Thyroid gland (tissue), 4 donors: ENCODE data around the gene TMEM69. TPM values are rescaled to one million over a fixed set of nuclear protein-coding genes. Genes with fewer than 3 reads are reported as not detected.
A peak's percentile ranks its signal among the peaks of the same experiment; 100 is the strongest.

ENCODE experiments used
- DNase-seq, 2 donors: peaks; one replicate each; pipeline ENCODE4 v3.0.0-alpha.2; 2019
- H3K27ac ChIP-seq, 3 donors: fragments of 200-600 bp; sonication (generic); 1 replicate in 2 of 3; 2 replicates in 1 of 3; pipeline ENCODE4 v1.5.1; 2016 to 2019; ENCODE audit warnings: mild to moderate bottlenecking in 1 of 3, moderate library complexity in 1 of 3
- H3K27me3 ChIP-seq: fragments of 200-600 bp; sonication (generic); one replicate; pipeline ENCODE4 v1.5.1; 2019
- H3K36me3 ChIP-seq, 2 donors: fragments of 200-600 bp; sonication (generic); one replicate each; pipeline ENCODE4 v1.5.1; 2016 to 2019
- H3K4me1 ChIP-seq, 2 donors: fragments of 200-600 bp; sonication (generic); one replicate each; pipeline ENCODE4 v1.5.1; 2017 to 2019
- H3K4me3 ChIP-seq, 3 donors: fragments of 200-600 bp; sonication (generic); replicated peaks in 1 of 3; 1 replicate in 2 of 3; 2 replicates in 1 of 3; pipeline ENCODE4 v1.5.1; 2016; ENCODE audit warnings: mild to moderate bottlenecking in 1 of 3
- H3K9me3 ChIP-seq: fragments of 200-600 bp; sonication (generic); one replicate; pipeline ENCODE4 v1.5.1; 2017
- POLR2A ChIP-seq, 2 donors: fragments of 450-650 bp; IDR thresholded peaks; one replicate each; pipeline ENCODE4 v1.6.1; 2017; ENCODE audit warnings: antibody characterized with exemption in 2 of 2, mild to moderate bottlenecking in 2 of 2, moderate library complexity in 1 of 2
- WGBS, 2 donors: methylation state at CpG; one replicate each; pipeline ENCODE4 v1.1.5; 2017; 5-methylcytosine and 5-hydroxymethylcytosine counted together
- intact Hi-C: fragments of 100-400 bp; cut with DNase I; formaldehyde crosslinking; loops from one replicate; pipeline ENCODE4 v1.15.1; 2023
- total RNA-seq, 4 donors: library from RNA; depleted of rRNA; stranded (reverse); fragments of >200 nt; gene quantifications; one replicate each; pipeline ENCODE4 v1.2.3, GENCODE V29; 2016
- TF ChIP-seq, protein P1 (sequence below), 6 experiments: fragments of 200-600 bp in 3 of 6; fragments of 450-650 bp in 3 of 6; sonication (generic) in 3 of 6; IDR thresholded peaks; one replicate each; pipeline ENCODE4 v1.5.1; 2016 to 2019; ENCODE audit warnings: antibody characterized with exemption in 6 of 6, mild to moderate bottlenecking in 2 of 6, inconsistent platforms in 1 of 6, moderate library complexity in 1 of 6

Gene TMEM69
- total RNA-seq, 4 donors from 2014 or later: 15.7 to 30.9 (median 25.7) TPM

DNA sequence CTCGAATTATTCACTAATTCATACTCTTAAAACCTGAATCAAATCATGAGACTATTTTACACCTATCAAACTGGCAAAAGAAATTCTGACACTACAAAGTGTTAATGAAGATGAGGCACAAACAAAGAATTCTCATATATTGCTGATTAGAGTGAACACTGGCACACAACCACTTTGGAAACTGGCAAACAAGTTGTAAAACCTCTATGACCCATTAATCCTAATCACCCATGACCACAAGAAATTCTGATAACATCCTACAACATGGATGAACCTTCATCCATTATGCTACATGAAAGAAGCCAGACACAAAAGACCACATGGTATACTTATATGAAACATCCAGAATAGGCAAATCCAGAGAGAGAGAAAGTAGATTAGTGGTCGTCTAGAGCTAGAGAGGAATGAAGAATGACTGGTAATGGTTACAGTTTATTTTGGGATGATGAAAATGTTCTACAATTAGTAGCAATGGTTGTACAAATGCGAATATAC is 10.2 kb upstream of the TMEM69 start:
- Histone ChIP-seq H3K36me3 (no peaks in the 10 kb centered on the region), H3K4me1 (peaks cover 55 to 83% of the 10 kb centered on the region in 2 donors), H3K27ac (no peak overlapping the region), H3K4me3 (no peak overlapping the region), H3K9me3 (no peaks in the 10 kb centered on the region), H3K27me3 (no peaks in the 10 kb centered on the region)
- 68 to 72% methylated on average over 3 of the region's 3 CpGs for WGBS, 2 donors
- intact Hi-C loops: no loop called here
- DNase-seq: no peak
- no peak for TF ChIP-seq POLR2A (IDR thresholded peaks at IDR 0.05)
- TF ChIP-seq, protein P1, sequence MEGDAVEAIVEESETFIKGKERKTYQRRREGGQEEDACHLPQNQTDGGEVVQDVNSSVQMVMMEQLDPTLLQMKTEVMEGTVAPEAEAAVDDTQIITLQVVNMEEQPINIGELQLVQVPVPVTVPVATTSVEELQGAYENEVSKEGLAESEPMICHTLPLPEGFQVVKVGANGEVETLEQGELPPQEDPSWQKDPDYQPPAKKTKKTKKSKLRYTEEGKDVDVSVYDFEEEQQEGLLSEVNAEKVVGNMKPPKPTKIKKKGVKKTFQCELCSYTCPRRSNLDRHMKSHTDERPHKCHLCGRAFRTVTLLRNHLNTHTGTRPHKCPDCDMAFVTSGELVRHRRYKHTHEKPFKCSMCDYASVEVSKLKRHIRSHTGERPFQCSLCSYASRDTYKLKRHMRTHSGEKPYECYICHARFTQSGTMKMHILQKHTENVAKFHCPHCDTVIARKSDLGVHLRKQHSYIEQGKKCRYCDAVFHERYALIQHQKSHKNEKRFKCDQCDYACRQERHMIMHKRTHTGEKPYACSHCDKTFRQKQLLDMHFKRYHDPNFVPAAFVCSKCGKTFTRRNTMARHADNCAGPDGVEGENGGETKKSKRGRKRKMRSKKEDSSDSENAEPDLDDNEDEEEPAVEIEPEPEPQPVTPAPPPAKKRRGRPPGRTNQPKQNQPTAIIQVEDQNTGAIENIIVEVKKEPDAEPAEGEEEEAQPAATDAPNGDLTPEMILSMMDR (IDR thresholded peaks at IDR 0.05): no peak

DNA sequence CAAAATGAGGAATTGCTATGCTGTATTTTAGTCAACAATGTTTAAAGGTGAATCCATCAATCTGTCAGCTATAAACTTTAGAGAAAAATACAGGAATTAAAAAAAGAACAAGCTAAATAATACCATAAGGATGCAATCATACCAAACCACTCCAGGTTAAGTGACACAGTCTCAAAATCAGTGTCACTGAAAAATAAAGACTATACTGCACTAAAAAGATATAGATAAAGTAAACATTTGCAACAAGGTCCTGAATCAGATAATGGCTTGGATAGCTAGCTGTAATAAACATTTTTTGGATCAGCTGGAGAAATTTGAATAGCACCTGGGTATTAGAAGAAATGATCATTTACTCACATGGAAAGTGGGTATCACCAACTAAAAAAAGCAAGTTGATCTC is 9.5 kb upstream of the TMEM69 start:
- no peak overlapping the region for H3K4me3 ChIP-seq
- TF ChIP-seq, protein P1 (IDR thresholded peaks at IDR 0.05): no peak
- no peak for TF ChIP-seq POLR2A (IDR thresholded peaks at IDR 0.05)
- no peaks in the 10 kb centered on the region for H3K27me3 ChIP-seq
- no peak overlapping the region for H3K27ac ChIP-seq
- no peaks in the 10 kb centered on the region for H3K9me3 ChIP-seq
- peaks cover 49 to 81% of the 10 kb centered on the region in 2 donors for H3K4me1 ChIP-seq
- DNase-seq: no peak
- H3K36me3 ChIP-seq: no peaks in the 10 kb centered on the region
- intact Hi-C loops: no loop called here

DNA sequence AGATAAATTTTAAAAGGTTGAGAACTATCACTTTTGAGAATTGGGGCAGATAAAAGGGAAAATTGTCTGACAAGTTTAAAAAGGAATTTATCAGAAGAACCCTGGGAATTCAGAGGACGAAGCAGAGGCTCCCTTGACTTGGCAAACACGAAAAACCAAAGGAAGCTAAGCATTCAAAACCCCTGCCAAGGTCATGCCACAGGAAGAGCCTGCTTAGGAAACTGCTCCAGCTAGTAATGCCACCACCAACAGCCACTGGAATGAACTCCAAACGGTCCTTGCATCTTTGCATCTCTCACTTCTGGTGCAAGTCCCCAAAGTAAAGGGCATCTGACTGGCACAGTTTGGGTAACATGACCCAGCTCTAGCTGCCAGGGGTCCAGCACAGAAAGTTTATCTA is 8.9 kb upstream of the TMEM69 start:
- Histone ChIP-seq H3K9me3 (no peaks in the 10 kb centered on the region), H3K27ac (peak overlapping the region in 1 of 3 donors; percentile 60), H3K36me3 (no peaks in the 10 kb centered on the region), H3K27me3 (no peaks in the 10 kb centered on the region), H3K4me1 (peaks cover 50 to 80% of the 10 kb centered on the region in 2 donors), H3K4me3 (no peak overlapping the region)
- peak in 1 of 2 donors; percentile 16 for DNase-seq
- intact Hi-C loops: no loop called here
- WGBS, 2 donors: 8 to 10% methylated on average over 3 of the region's 3 CpGs
- TF ChIP-seq, protein P1 (IDR thresholded peaks at IDR 0.05): no peak
- TF ChIP-seq POLR2A (IDR thresholded peaks at IDR 0.05): no peak

DNA sequence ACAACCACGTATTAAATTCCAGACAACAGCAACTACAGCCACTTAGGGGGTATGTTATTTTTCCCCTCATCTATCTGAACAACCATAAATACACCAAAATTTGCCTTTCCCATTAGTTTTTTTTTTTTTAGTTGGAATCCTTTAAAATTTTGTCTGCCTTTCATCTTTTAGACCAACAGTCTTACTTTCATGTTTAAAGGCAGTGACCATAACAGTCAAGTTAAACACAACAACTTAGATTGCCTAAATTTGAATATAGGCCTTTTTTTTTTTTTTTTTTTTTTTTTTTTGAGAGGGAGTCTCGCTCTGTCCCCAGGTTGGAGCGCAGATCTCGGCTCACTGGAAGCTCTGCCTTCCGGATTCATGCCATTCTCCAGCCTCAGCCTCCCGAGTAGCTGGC is 5.0 kb upstream of the TMEM69 start:
- intact Hi-C loops: loop anchor here (10.0 kb wide), 1 partner anchor 72 kb away; the partner anchor contains the start of gene IPP
- WGBS, 2 donors: 83 to 86% methylated on average over 6 of the region's 6 CpGs
- no peaks in the 10 kb centered on the region for H3K9me3 ChIP-seq

DNA sequence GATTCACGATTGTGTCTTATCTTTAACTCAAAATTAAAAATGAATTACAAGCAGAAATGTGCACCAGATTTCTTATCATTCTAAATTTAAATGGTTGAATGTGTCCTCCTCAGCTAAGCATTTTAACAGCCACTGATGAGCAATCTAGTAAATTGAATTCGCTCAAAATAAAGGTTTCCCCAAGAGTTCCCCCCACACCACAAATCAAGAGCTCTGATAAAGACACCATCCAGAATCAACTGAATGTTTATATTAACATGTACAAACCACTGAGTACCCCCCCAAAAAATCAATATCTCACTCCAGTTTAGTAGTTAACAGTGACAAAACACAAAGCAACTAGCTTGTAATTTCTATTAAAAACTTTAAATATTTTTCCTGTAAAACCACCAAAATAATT is 3.6 kb upstream of the TMEM69 start:
- no peak for DNase-seq
- intact Hi-C loops: loop anchor here (10.0 kb wide), 1 partner anchor 70 kb away; the partner anchor contains the start of gene IPP
- H3K4me1 ChIP-seq: peaks cover 45 to 53% of the 10 kb centered on the region in 2 donors
- 47 to 57% methylated on average over 2 of the region's 2 CpGs for WGBS, 2 donors
- TF ChIP-seq, protein P1 (IDR thresholded peaks at IDR 0.05): no peak
- TF ChIP-seq POLR2A (IDR thresholded peaks at IDR 0.05): no peak
- H3K9me3 ChIP-seq: no peaks in the 10 kb centered on the region
- peak overlapping the region in 1 of 3 donors; percentile 91 for H3K4me3 ChIP-seq
- H3K27me3 ChIP-seq: no peaks in the 10 kb centered on the region
- no peaks in the 10 kb centered on the region for H3K36me3 ChIP-seq
- no peak overlapping the region for H3K27ac ChIP-seq

More for the DNA sequence above, 5.0 kb upstream of the TMEM69 start:
- no peak for DNase-seq
- Histone ChIP-seq H3K4me1 (peaks cover 51 to 58% of the 10 kb centered on the region in 2 donors), H3K36me3 (no peaks in the 10 kb centered on the region), H3K27ac (peak overlapping the region in 1 of 3 donors; percentile 43), H3K27me3 (no peaks in the 10 kb centered on the region), H3K4me3 (no peak overlapping the region)
- TF ChIP-seq, protein P1 (IDR thresholded peaks at IDR 0.05): no peak
- no peak for TF ChIP-seq POLR2A (IDR thresholded peaks at IDR 0.05)
